Endodermal cell (in vitro differentiated cells): ENCODE measurements around the gene KLF6. TPM values are rescaled to one million over a fixed set of nuclear protein-coding genes. Genes with fewer than 3 reads are reported as not detected.

Source experiments
- DNase-seq: peaks from one replicate; pipeline ENCODE4 v3.0.0-alpha.2; 2017
- H3K27ac ChIP-seq: 2 replicates; pipeline ENCODE4 v1.5.1; 2013; ENCODE audit warnings: mild to moderate bottlenecking, low read depth, low read length, moderate library complexity
- H3K27me3 ChIP-seq: 2 replicates; pipeline ENCODE4 v1.6.1; 2013; ENCODE audit warnings: mild to moderate bottlenecking, low read length, moderate library complexity; ENCODE audit not compliant: insufficient read depth, control insufficient read depth, poor library complexity, severe bottlenecking
- H3K36me3 ChIP-seq: 2 replicates; pipeline ENCODE4 v1.7.0; 2013; ENCODE audit warnings: mild to moderate bottlenecking, low read length, moderate library complexity; ENCODE audit not compliant: control insufficient read depth, insufficient read depth
- H3K4me1 ChIP-seq: one replicate; pipeline ENCODE4 v1.7.0; 2013; ENCODE audit warnings: low read length; ENCODE audit not compliant: control insufficient read depth, insufficient read depth
- H3K4me3 ChIP-seq: 2 replicates; pipeline ENCODE4 v1.5.1; 2013; ENCODE audit warnings: mild to moderate bottlenecking, low read length, moderate library complexity
- H3K9ac ChIP-seq: 2 replicates; pipeline ENCODE4 v1.6.1; 2013; ENCODE audit warnings: mild to moderate bottlenecking, low read length, moderate library complexity; ENCODE audit not compliant: poor library complexity, severe bottlenecking; ENCODE audit errors: extremely low read depth
- H3K9me3 ChIP-seq: 2 replicates; pipeline ENCODE4 v1.6.1; 2013; ENCODE audit warnings: mild to moderate bottlenecking, low read length, moderate library complexity; ENCODE audit not compliant: control insufficient read depth
- H3K27ac Mint-ChIP-seq: 2 replicates; pipeline ENCODE4 v1.8.0; 2020; ENCODE audit warnings: mixed read lengths
- H3K27me3 Mint-ChIP-seq: 2 replicates; pipeline ENCODE4 v1.8.0; 2021; ENCODE audit warnings: mild to moderate bottlenecking, mixed read lengths; ENCODE audit not compliant: insufficient read depth
- H3K36me3 Mint-ChIP-seq: 2 replicates; pipeline ENCODE4 v1.8.0; 2020; ENCODE audit warnings: low read depth, mixed read lengths
- H3K4me1 Mint-ChIP-seq: 2 replicates; pipeline ENCODE4 v1.8.0; 2020; ENCODE audit warnings: mixed read lengths
- H3K4me3 Mint-ChIP-seq: 2 replicates; pipeline ENCODE4 v1.8.0; 2020; ENCODE audit warnings: mild to moderate bottlenecking, moderate library complexity, mixed read lengths
- H3K9me3 Mint-ChIP-seq: 2 replicates; pipeline ENCODE4 v1.8.0; 2020; ENCODE audit warnings: mild to moderate bottlenecking, mixed read lengths
- CTCF ChIP-seq: fragments of 200-600 bp; sonication (generic); conservative IDR thresholded peaks from 2 replicates; pipeline ENCODE4 v1.5.0; 2021; ENCODE audit warnings: antibody characterized with exemption, mild to moderate bottlenecking
- WGBS, 2 experiments: methylation state at CpG; one replicate each; pipeline versions ENCODE4 v1.1.5 to v1.1.7; 2013; ENCODE audit warnings: missing lambda C conversion rate in 2 of 2, mixed read lengths in 1 of 2; ENCODE audit not compliant: insufficient coverage in 1 of 2, insufficient read length in 1 of 2; 5-methylcytosine and 5-hydroxymethylcytosine counted together
- total RNA-seq, 2 donors: library from RNA; stranded (reverse); fragmentation: NEBNext Ultra II Directional in 1 of 2; extraction: Animal tissue kit (Norgen Biotek cat#: 25700) in 1 of 2; gene quantifications; 2 replicates in 1 of 2; 3 replicates in 1 of 2; pipeline ENCODE4 v1.2.1, GENCODE V29; 2021

The KLF6 gene
- total RNA-seq, 2 donors from 2014 or later: 59.0 to 71.2 TPM

- peak overlapping the region; percentile 99 for H3K9ac ChIP-seq
- H3K9me3 ChIP-seq: no peaks in the 10 kb centered on the region
- peak overlapping the region; percentile 99 for H3K27ac ChIP-seq
- peaks cover 7% of the 10 kb centered on the region for H3K4me1 ChIP-seq
- DNase-seq: peak; percentile 100
- peaks cover 32% of the 10 kb centered on the region for H3K36me3 Mint-ChIP-seq
- 0% methylated on average over 9 to 73 of the region's 76 CpGs for WGBS, 2 experiments
- peaks cover 34% of the 10 kb centered on the region for H3K36me3 ChIP-seq
- H3K9me3 Mint-ChIP-seq: peaks cover 4% of the 10 kb centered on the region
- H3K27me3 Mint-ChIP-seq: no peaks in the 10 kb centered on the region
- no peaks in the 10 kb centered on the region for H3K27me3 ChIP-seq
- H3K4me1 Mint-ChIP-seq: peaks cover 53% of the 10 kb centered on the region
- no peak for TF ChIP-seq CTCF
- H3K4me3 Mint-ChIP-seq: peak overlapping the region; percentile 92
- peak overlapping the region; percentile 98 for H3K27ac Mint-ChIP-seq
- H3K4me3 ChIP-seq: peak overlapping the region; percentile 84
Measured at GRCh38 chr10:3785251-3785850, 342 bp upstream of the KLF6 start.

DNA sequence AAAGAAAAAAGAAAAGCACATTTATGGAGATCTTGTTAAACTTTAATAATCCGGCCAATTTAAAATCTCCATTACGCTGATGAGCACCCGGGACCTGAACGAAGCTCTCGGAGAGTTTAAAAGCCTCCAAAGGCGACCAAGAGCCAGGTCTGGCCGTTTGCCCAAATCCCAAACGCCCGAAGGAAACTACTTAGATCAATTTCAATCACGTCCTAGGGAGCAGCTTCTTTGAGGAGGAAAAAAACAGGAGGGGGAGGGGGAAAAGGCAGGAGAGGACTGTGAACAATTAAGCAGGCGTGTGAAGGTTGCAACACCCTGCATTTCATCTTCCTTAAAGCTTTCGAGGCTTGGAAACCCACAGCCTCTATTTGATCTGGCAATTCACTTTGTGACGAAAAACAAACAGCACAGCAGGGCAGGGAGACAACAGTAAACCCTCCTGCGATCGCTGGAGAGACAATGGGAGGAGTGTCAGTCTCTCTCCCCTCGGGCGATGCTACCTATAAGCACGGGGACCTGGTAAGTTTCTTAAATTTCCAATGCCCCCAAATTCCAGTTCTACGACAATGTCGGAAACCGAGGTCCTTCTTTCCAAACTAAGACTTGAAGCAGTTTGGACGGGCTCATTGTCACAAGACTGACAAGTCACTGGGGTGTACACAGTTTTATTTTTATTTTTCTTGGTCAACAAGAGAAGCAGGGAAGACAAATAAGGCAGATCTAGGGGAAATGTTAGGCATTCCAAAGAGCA is 1.2 kb downstream of the KLF6 start:
- Histone ChIP-seq H3K9me3 (no peaks in the 10 kb centered on the region), H3K36me3 (peaks cover 49% of the 10 kb centered on the region), H3K9ac (peak overlapping the region; percentile 99), H3K27me3 (no peaks in the 10 kb centered on the region), H3K4me1 (peaks cover 14% of the 10 kb centered on the region), H3K4me3 (peak overlapping the region; percentile 99), H3K27ac (peak overlapping the region; percentile 95)
- peak; percentile 82 for DNase-seq
- Mint-ChIP-seq H3K27ac (peak overlapping the region; percentile 99), H3K9me3 (no peaks in the 10 kb centered on the region), H3K36me3 (peaks cover 47% of the 10 kb centered on the region), H3K27me3 (no peaks in the 10 kb centered on the region), H3K4me1 (peaks cover 56% of the 10 kb centered on the region), H3K4me3 (peak overlapping the region; percentile 92)
- TF ChIP-seq CTCF: no peak
- 0% methylated on average over 11 to 22 of the region's 22 CpGs for WGBS, 2 experiments

- H3K27ac ChIP-seq: peak overlapping the region; percentile 95
- Mint-ChIP-seq H3K27me3 (no peaks in the 10 kb centered on the region), H3K27ac (peak overlapping the region; percentile 99), H3K4me1 (peaks cover 60% of the 10 kb centered on the region), H3K36me3 (peaks cover 52% of the 10 kb centered on the region), H3K4me3 (peak overlapping the region; percentile 92), H3K9me3 (no peaks in the 10 kb centered on the region)
- 0% methylated on average over 8 to 12 of the region's 12 CpGs for WGBS, 2 experiments
- peaks cover 55% of the 10 kb centered on the region for H3K36me3 ChIP-seq
- peaks cover 19% of the 10 kb centered on the region for H3K4me1 ChIP-seq
- H3K9me3 ChIP-seq: no peaks in the 10 kb centered on the region
- peak overlapping the region; percentile 99 for H3K9ac ChIP-seq
- peak overlapping the region; percentile 99 for H3K4me3 ChIP-seq
- peak; percentile 66 for DNase-seq
- no peaks in the 10 kb centered on the region for H3K27me3 ChIP-seq
- no peak for TF ChIP-seq CTCF
Measured at GRCh38 chr10:3783316-3783681, 1.7 kb downstream of the KLF6 start.
